Smooth muscle cell of trachea (primary cell): ENCODE measurements around the gene BCL2L13. TPM values are rescaled to one million over a fixed set of nuclear protein-coding genes. Genes with fewer than 3 reads are reported as not detected.

ENCODE experiments used
- total RNA-seq: library from RNA; depleted of rRNA; stranded (reverse); fragments of >200 nt; gene quantifications from 2 replicates; pipeline ENCODE4 v1.2.1, GENCODE V29; 2014

Gene BCL2L13
- total RNA-seq, result 59.9 and 71.0 TPM in 2 replicates

GRCh38 chr22:17638432-17639246 is at the start of gene BCL2L13:
Gene BCL2L13, plus strand, starts transcription at chr22:17638757. Its CDS starts 16,955 bp downstream, at chr22:17655712.

GRCh38 chr22:17628406-17629172 is 10.0 kb upstream of the BCL2L13 start, which contains the start of gene ATP6V1E1:
Gene ATP6V1E1, minus strand, starts transcription at chr22:17628749. Its CDS starts 114 bp downstream, at chr22:17628635.

GRCh38 chr22:17774206-17774925 is 135.8 kb downstream of the BCL2L13 start, which contains the start of gene BID:
Gene BID, minus strand, starts transcription at chr22:17774469. Its CDS starts 24,353 bp downstream, at chr22:17750116.

Other genes with a start within 250 kb of the BCL2L13 start
- not detected in 2 replicates for gene SLC25A18, start 75.3 kb upstream of the BCL2L13 start, total RNA-seq
- gene ATP6V1E1, start 10.0 kb upstream of the BCL2L13 start, total RNA-seq, result 147 and 154 TPM in 2 replicates
- 15.9 and 28.1 TPM in 2 replicates for gene BID, start 135.7 kb downstream of the BCL2L13 start, total RNA-seq